HG03469 (cell line): ENCODE measurements around the gene HOXD3.

Source experiments
- ATAC-seq: cut with Tn5 transposase; IDR thresholded peaks from one replicate; pipeline ENCODE4 v1.9.1; 2021; ENCODE audit warnings: mild to moderate bottlenecking, moderate library complexity, moderate number of reproducible peaks; ENCODE audit not compliant: unreplicated experiment

Gene HOXD3

DNA sequence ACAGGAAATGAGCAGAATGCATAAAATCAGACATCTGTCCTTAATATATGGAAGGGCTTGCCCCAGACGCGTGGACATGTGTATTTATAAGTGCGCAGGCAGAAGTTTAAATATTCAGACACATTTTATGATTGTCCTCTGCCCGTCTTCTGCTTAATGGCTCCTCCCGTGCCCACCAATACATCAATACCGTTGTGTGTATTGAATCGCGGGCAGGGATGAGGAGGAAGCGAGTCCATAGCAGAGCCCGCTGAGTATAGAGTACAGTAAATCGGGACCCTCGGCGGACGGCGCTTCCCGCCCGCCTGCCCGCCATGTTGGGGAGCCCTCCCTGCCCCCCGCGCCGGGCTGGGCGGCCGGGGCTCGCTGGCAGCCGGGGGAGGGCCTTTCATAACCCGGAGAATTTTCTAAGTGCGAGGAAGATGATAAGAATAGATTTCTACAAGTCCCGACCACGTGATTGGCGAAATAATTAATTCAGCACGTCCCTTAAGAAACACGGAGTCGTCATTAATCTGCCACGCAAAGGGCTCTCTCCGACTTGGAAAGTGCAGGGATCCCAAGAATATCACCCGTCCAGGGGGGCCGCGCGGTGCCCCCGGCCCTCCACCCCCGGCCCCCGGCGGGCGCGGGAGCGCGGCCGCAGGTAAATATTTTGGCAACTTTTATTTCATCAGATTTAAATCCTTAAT is at the start of gene HOXD3:
HOXD3 (plus strand) TSS at position 501 of the 692 bp plus-strand sequence. CDS start 11,808 bp downstream, outside the sequence.
- no peak for ATAC-seq

DNA sequence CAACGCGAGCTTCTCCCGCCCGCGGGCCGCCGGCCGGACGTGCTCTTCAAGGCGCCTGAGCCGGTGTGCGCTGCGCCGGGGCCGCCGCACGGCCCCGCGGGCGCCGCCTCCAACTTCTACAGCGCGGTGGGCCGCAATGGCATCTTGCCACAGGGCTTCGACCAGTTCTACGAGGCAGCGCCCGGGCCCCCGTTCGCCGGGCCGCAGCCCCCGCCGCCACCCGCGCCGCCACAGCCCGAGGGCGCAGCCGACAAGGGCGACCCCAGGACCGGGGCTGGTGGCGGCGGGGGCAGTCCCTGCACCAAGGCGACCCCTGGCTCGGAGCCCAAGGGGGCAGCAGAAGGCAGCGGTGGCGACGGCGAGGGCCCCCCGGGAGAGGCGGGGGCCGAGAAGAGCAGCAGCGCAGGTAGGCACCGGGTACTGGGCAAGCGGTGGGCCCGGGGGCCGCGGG is 49.4 kb upstream of the HOXD3 start:
- ATAC-seq = no peak

DNA sequence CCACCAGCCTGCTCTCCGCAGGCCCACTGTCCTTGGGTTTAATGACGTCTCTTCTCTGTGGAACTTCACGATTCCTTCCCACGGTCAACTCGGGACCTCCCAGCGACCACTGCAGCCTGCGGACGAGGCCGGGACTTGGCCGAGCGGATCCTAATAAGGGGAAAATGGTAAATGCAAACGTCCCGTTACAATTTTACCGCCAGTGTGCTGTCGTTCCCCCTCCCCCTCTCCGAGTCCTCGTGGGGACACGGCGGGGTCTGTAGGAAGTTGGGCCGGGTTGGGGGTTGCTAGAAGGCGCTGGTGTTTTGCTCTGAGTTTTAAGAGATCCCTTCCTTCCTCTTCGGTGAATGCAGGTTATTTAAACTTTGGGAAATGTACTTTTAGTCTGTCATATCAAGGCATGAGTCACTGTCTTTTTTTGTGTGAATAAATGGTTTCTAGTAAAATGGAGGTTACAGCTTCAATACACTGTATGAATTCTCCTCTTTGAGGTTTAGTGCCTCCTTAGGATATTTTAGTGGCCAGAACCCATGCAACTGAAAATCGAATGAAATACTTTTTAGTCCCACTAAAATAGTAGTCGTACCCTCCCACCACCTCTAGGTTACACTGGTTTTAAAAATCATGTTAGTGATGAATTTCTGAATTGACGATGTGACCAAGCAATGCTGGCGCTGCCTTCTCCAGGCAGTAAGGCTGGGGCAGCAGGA is 47.8 kb upstream of the HOXD3 start:
- no peak for ATAC-seq

GRCh38 chr2:176109946-176110345 is 47.2 kb upstream of the HOXD3 start:
- no peak for ATAC-seq

GRCh38 chr2:176110415-176111308 is 46.4 kb upstream of the HOXD3 start:
- ATAC-seq = no peak

DNA sequence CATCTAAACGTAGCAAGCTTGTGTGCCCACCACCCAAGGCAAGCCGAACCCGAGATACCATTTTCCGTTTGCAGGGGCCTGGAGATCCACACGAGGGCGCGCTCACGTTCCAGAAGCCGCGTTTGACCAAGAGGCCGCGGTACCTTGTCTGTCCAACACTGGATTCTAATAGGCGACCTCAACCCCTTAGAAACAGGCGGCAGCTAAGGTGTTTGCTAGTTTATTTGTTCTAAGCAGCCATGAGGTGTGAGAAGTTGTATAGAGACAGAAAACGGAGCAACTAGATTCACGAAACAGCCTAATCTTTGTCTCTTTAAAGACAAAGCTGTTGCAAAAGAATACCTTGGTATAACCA is 45.8 kb upstream of the HOXD3 start:
- no peak for ATAC-seq

- ATAC-seq = no peak
These were observed 45.2 kb upstream of the HOXD3 start for GRCh38 chr2:176111846-176112374.

GRCh38 chr2:176112375-176113302 is 44.5 kb upstream of the HOXD3 start:
- no peak for ATAC-seq

- ATAC-seq = no peak
These were observed 42.8 kb upstream of the HOXD3 start for GRCh38 chr2:176114120-176114929.

DNA sequence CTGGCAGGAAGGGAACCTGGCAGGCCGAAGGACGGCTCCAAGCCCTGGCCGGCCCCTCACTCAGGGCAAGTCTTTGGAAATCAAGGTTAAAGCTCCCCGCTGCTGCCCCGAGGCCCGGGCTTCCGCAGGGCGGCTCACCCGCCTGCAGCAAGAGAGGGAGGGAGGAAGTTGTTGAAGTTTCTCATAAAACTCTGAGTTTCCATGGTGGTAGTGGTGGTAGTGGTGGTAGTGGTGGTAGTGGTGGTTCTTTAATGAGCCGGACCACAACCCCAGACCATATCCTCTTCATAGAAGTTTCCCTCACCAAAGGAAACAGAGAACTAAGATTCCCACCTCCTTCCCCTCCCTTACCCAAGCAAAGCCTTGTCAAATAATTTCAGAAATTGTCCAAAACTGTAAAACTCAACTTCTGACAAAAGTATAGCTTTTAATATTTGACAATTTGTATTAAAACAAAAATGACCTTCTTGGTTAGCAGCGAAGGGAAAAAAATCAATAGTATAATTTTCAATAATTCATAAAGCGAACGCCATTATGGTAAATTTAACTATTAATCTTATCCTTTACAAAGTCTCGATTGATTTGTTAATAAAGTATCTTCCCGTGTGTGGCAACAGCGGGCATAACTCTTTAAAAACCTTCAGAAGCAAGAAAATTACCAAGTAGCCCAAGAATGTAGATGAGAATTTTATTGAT is 42.0 kb upstream of the HOXD3 start:
- ATAC-seq = no peak

- no peak for ATAC-seq
These were observed 41.0 kb upstream of the HOXD3 start, which contains the start of gene HOXD10 for GRCh38 chr2:176115883-176116813. TSS of gene HOXD10 (plus strand) at chr2:176116778. CDS start at chr2:176116834, 56 bp downstream.

- ATAC-seq = no peak
These were observed 39.8 kb upstream of the HOXD3 start for GRCh38 chr2:176117162-176117822.

GRCh38 chr2:176117823-176118371 is 39.2 kb upstream of the HOXD3 start:
- no peak for ATAC-seq

DNA sequence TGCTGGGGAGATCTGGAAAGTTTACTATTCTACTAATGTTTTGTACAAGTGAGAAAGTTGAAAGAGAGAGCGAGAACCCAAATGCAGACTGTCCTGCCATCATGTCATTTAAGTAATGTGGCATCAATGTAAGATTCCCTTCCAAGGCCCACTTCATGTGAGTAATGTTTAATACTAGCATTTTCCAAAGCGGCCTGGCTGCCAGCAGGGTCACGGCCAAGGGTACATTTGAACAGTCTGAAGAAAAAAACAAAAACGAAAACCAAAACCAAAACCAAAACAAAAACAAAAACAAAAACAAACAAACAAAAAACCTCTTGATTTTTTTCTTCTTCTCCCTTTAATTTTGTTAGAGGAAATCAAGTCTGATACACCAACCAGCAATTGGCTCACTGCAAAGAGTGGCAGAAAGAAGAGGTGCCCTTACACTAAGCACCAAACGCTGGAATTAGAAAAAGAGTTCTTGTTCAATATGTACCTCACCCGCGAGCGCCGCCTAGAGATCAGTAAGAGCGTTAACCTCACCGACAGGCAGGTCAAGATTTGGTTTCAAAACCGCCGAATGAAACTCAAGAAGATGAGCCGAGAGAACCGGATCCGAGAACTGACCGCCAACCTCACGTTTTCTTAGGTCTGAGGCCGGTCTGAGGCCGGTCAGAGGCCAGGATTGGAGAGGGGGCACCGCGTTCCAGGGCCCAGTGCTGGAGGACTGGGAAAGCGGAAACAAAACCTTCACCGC is 38.3 kb upstream of the HOXD3 start:
- no peak for ATAC-seq

DNA sequence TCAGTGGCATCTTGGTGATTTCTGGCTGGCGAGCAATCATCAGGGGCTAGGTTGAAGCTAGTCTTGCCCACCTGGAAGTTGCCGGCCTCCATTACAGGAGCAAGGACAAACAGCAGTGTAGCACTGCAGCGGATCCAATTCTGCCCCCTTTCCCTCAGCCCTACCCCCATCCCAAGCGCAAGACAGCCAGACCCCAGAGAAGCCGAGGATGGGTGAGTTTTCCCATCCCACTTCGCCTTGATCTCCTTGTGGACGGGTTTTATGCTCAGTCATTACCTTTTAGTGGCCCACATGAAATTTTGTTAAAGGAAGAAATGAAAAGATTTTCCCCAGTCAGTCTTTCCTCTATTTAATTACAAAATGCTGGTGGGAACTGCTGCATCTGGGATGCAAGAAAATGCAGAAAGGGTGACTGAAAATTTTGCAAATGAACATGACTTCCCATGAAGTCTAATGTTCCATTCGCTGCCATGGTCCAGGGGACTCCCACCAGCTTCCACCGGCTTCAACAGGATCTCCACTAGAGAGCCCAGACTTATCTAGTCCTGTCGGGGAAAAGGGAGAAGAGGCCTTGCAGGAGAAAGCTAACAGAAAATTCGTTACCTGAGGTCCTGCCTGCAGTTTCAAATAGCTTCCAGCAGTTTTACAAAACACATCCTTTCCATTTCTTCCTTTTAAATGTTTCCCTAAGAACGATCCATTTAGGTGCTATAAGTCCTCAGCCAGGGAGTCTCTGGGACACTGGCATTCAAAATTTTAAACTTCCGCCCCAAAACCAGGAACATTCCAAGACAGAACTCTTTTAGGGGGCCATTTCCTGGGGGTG is 36.5 kb upstream of the HOXD3 start:
- no peak for ATAC-seq
